Inferior parietal cortex (tissue), 1 donor: ENCODE results near the gene ZNF333.

Experiments used
- DNase-seq: peaks from one replicate; pipeline ENCODE4 v3.0.0-alpha.2; 2016; ENCODE audit errors: extremely low spot score

The ZNF333 gene

GRCh38 chr19:14689598-14690503 lies at the start of gene ZNF333:
ZNF333 (plus strand) TSS chr19:14690048; CDS start chr19:14693492, 3,444 bp downstream.
- DNase-seq: peak; percentile 85

- no peak for DNase-seq
Observed at GRCh38 chr19:14648506-14648905, 41.3 kb upstream of the ZNF333 start.

GRCh38 chr19:14649020-14649419 lies 40.8 kb upstream of the ZNF333 start:
- DNase-seq: no peak

- no peak for DNase-seq
Observed at GRCh38 chr19:14650161-14650560, 39.7 kb upstream of the ZNF333 start.

DNA sequence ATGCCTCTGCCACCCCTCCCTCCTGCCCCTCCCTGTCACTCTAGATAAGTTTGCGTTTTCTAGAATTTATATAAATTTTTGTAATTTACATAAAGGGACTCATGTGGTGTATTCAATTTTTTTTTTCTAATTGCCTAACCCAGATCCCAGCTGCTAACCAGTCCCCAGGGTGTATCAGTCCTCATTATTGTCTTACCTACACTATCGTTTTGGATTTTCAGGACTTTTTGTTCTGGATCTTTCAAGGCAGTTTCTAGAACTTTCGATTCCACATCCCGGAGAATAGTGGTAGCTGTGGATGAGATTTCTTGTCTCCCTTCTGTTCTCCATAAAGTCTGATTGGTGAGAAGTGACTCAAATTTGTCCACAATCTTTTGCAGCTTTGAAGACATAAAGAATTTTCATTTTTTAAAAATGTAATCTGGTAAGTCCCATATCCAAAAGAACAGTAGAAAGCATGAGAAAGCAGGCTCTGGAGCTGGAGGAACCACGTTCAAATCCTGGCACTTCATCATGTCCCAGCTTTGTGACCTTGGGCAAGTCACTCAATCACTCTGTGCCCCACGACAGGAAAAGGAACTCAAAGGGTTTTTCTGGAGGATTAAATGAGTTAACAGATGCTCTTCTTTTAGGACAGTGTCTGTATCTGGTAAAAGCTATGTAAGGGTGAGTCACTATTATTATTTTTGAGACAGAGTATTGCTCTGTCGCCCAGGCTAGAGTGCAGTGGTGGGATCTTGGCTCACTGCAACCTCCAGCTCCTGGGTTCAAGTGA lies 34.9 kb upstream of the ZNF333 start:
- DNase-seq: no peak

DNA sequence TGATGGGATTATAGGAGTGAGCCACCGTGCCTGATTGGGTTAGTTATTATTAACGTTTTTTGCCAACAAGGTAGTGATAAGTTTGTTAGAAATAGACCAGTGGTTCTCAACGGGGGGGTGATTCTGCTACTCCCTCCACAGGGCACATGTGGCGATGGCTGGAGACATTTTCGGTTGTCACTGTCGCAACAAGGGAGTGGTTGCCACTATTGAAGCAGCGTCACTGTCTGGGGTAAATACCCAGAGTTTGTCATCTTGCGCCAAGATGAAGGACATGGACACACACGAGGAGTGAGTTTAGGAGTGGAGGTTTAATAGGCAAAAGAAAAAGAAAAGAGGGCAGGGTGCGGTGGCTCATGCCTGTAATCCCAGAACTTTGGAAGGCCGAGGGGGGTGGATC lies 34.1 kb upstream of the ZNF333 start:
- DNase-seq: no peak

DNA sequence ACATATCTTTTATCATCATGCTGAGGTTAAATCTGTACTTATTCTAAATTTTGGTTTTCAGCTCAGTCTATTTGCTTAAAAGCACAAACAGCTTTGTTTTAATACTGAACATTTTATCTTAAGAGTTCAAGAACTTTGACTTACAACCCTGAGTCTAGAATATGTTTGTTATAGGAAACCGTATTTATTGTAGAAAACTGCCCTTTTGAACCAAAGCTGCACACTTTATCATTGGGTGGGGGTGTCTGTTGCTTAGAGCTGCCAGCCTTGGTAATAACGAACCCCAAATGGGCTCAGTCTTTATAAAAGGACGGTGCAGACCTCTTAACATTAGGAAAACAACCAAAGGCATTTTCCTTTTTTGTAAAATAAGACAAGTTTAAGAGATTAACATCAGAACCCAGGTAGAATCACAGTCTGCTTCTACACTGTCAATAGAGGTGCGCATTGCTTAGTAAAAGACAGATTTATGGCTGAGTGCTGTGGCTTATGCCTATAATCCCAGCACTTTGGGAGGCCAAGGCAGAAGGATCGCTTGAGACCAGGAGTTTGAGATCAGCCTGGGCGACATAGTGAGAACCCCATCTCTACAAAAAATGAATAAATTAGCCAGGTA lies 29.9 kb upstream of the ZNF333 start:
- DNase-seq: no peak

- peak; percentile 5 for DNase-seq
Observed at GRCh38 chr19:14661372-14661924, 28.4 kb upstream of the ZNF333 start.

GRCh38 chr19:14669940-14670339 lies 19.9 kb upstream of the ZNF333 start:
- no peak for DNase-seq

GRCh38 chr19:14670408-14670807 lies 19.4 kb upstream of the ZNF333 start:
- DNase-seq: no peak

DNA sequence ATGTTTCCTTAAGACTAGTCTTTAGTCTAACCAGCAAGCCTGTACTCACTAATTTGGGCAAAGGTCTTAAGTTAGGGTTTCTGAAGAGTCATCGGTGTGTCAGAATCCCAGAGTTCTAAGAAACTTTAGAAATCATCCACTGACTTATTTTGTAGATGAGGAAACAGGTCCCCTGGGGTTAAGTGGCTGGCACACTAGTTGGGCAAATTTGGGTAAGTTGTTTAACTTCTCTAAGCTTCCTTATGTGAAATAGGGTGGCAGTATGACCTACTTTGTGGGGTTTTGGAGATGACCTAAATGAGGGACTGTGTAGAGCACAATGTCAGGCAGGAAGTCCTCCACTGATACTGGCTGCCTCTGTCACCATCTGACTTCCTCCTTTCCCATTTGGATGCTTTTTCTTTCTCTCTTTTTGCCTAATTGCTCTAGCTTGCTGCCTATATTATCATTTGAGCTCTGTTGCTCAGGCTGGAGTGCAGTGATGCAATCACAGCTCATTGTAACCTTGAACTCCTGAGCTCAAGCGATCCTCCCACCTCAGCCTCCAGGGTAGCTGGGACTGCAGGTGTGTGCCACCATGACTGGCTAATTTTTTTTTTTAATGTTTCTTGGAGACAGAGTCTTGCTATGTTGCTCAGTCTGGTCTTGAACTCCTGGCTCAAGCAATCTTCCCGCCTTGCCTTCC lies 17.5 kb upstream of the ZNF333 start:
- DNase-seq: no peak

- DNase-seq: no peak
Observed at GRCh38 chr19:14673088-14673487, 16.8 kb upstream of the ZNF333 start.

DNA sequence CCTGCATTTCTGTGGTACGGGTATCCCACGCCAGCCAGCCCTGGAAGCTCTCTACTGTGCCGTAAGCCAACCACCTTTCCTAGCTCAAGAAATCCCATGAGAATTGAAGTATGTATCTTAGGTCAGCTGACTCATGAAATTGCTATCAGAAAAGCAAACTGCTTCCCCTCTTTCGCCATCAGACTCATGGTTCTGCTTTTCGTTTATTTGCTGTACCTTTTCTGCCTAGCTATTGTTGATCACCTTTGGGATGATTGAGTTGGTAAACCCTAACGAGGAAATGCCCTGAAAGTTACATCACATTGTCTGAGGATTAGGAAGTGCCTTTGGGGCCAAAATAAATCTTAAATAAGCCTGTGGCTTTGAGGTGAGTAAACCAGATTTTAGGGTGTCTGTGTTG lies 15.1 kb upstream of the ZNF333 start, which contains the start of gene ADGRE3:
Gene ADGRE3 (minus strand): TSS at position 81 of the 400 bp plus-strand sequence. CDS start 74 bp downstream, at position 7.
- DNase-seq: no peak

GRCh38 chr19:14676762-14677161 lies 13.1 kb upstream of the ZNF333 start:
- no peak for DNase-seq

GRCh38 chr19:14677464-14677863 lies 12.4 kb upstream of the ZNF333 start:
- DNase-seq: no peak

GRCh38 chr19:14678199-14678598 lies 11.6 kb upstream of the ZNF333 start:
- no peak for DNase-seq

- DNase-seq: no peak
Observed at GRCh38 chr19:14682084-14682483, 7.8 kb upstream of the ZNF333 start.

- no peak for DNase-seq
Observed at GRCh38 chr19:14683439-14683838, 6.4 kb upstream of the ZNF333 start.

DNA sequence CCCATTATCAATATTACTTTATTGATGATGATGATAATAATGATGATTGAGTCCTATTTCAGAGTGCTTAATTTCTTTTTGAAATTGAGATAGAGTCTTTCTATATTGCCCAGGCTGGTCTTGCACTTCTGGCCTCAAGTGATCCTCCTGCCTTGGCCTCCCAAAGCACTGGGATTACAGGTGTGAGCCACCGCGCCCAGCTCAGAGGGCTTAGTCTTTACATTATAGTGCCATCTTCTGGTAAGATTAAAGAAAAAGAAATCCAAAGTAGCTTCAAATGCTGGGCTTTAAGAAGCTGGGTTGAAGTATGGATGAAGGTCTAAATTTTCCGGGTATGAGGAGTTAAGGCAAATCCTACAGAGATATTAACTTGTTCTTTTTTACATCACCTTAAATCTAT lies 3.4 kb upstream of the ZNF333 start:
- no peak for DNase-seq

GRCh38 chr19:14694641-14695266 lies 4.9 kb downstream of the ZNF333 start:
- DNase-seq: no peak

GRCh38 chr19:14695471-14695870 lies 5.6 kb downstream of the ZNF333 start:
- DNase-seq: no peak
